Measurements from ENCODE around the gene ZNF70. TPM values are rescaled to one million over a fixed set of nuclear protein-coding genes. Genes with fewer than 3 reads are reported as not detected.

ZNF70 gene
- polyA plus RNA-seq, 1 of the 3 experiments (the other 2 are of a cell fraction), result 0.77 TPM

DNA sequence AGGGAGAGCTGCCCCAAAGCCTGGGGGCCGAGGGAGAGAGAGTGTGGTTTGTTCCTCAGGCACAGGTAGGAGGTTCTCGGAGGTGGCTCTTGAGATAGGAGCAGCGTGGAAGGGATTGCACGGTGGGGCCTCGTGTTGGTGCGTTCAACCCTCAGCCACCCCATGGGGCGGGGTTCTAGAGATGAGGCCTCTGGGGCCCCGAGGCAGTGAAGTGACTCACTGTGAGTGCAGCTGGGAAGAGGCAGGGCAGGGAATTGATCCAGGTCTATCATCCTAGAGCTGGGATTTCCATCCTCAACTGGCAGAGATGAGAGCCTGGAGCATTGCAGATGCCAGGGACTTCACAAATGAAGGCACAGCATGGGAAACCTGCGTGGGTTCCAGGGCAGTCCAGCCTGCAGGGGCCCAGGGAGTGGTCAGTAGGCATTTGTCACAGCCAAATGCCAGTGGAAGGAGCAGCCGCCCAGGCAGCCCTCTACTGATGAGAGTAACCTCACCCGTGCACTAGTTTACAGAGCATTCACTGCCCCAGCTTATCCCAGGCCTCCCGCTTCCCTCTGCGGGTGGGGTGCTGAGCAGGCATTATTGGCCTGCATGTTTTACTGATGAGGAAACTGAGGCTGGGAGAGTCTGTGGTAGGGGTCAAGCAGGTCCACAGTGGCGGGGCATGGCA lies 30.7 kb upstream of the ZNF70 start (continued):
- no peak for TF ChIP-seq EZH2phosphoT487 (IDR thresholded peaks at IDR 0.05; ENCODE audit: borderline replicate concordance, low read depth)

DNA sequence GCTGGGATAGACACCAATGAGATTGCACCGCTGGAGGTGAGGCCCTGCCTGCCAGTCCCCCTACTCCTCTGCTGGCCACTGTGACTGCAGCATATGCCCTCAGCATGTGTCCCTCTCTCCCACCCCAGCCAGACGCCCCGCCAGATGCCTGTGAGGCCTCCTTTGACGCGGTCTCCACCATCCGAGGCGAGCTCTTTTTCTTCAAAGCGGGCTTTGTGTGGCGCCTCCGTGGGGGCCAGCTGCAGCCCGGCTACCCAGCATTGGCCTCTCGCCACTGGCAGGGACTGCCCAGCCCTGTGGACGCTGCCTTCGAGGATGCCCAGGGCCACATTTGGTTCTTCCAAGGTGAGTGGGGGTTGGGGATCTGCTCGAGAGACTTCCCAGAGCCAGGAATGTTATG lies 30.2 kb upstream of the ZNF70 start:
- POLR2A ChIA-PET, result no interaction called here
- peak; percentile 43 for DNase-seq
- H3K9ac ChIP-seq, result no peak overlapping the region
- H3K27ac ChIP-seq (ENCODE audit: low read depth in 2 of 2, low read length in 1 of 2), result no peak overlapping the region
- no peaks in the 10 kb centered on the region for H3K79me2 ChIP-seq (ENCODE audit: insufficient read depth)
- CTCF ChIA-PET, result interaction anchor here (2.7 kb wide), 1 partner anchor 68 kb away, joined by 10 read pairs; no protein-coding TSS in a partner anchor
- H3K9me3 ChIP-seq, result no peaks in the 10 kb centered on the region
- H3K27me3 ChIP-seq (ENCODE audit: insufficient read depth), result no peaks in the 10 kb centered on the region
- H2AFZ ChIP-seq (ENCODE audit: low read depth), result no peak overlapping the region
- H3K9me2 ChIP-seq, result no peaks in the 10 kb centered on the region
- H4K20me1 ChIP-seq (ENCODE audit: insufficient read depth), result no peaks in the 10 kb centered on the region
- no peak overlapping the region for H3K4me3 ChIP-seq (ENCODE audit: low read depth in 2 of 2, low read length in 1 of 2)
- WGBS (ENCODE audit: low lambda C conversion rate), result 85% methylated on average over 12 of the region's 15 CpGs
- peaks cover 6% of the 10 kb centered on the region for H3F3A ChIP-seq (replicated peaks; ENCODE audit: insufficient read depth)
- peaks cover 0 to 3% of the 10 kb centered on the region in 2 experiments for H3K36me3 ChIP-seq (replicated peaks in 1 of 2; ENCODE audit: control insufficient read depth in 1 of 2, insufficient read depth in 2 of 2, low read length in 1 of 2)
- no peak overlapping the region for H3K4me2 ChIP-seq
- peaks cover 0 to 19% of the 10 kb centered on the region in 2 experiments; a peak in 1 of 4 replicates for H3K4me1 ChIP-seq (ENCODE audit: control insufficient read depth in 1 of 2, insufficient read depth in 2 of 2, low read depth in 1 of 2, low read length in 1 of 2)
- TF ChIP-seq, protein P1, sequence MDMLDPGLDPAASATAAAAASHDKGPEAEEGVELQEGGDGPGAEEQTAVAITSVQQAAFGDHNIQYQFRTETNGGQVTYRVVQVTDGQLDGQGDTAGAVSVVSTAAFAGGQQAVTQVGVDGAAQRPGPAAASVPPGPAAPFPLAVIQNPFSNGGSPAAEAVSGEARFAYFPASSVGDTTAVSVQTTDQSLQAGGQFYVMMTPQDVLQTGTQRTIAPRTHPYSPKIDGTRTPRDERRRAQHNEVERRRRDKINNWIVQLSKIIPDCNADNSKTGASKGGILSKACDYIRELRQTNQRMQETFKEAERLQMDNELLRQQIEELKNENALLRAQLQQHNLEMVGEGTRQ (IDR thresholded peaks at IDR 0.05; ENCODE audit: borderline replicate concordance, low read depth, low read length), result no peak
- TF ChIP-seq, protein P2, sequence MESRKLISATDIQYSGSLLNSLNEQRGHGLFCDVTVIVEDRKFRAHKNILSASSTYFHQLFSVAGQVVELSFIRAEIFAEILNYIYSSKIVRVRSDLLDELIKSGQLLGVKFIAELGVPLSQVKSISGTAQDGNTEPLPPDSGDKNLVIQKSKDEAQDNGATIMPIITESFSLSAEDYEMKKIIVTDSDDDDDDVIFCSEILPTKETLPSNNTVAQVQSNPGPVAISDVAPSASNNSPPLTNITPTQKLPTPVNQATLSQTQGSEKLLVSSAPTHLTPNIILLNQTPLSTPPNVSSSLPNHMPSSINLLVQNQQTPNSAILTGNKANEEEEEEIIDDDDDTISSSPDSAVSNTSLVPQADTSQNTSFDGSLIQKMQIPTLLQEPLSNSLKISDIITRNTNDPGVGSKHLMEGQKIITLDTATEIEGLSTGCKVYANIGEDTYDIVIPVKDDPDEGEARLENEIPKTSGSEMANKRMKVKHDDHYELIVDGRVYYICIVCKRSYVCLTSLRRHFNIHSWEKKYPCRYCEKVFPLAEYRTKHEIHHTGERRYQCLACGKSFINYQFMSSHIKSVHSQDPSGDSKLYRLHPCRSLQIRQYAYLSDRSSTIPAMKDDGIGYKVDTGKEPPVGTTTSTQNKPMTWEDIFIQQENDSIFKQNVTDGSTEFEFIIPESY (IDR thresholded peaks at IDR 0.05; ENCODE audit: borderline replicate concordance, low read depth), result no peak
- TF ChIP-seq GABPA (IDR thresholded peaks at IDR 0.05; ENCODE audit: low read depth), result no peak
- no peak for TF ChIP-seq RFX5 (IDR thresholded peaks at IDR 0.05; ENCODE audit: low read length)
- no peak for TF ChIP-seq MXI1 (IDR thresholded peaks at IDR 0.05; ENCODE audit: low read depth, low read length)
- no peak for TF ChIP-seq POLR2AphosphoS5 (IDR thresholded peaks at IDR 0.05; ENCODE audit: low read depth, low read length)
- no peak for TF ChIP-seq TCF12 (IDR thresholded peaks at IDR 0.05)
- TF ChIP-seq, protein P3, sequence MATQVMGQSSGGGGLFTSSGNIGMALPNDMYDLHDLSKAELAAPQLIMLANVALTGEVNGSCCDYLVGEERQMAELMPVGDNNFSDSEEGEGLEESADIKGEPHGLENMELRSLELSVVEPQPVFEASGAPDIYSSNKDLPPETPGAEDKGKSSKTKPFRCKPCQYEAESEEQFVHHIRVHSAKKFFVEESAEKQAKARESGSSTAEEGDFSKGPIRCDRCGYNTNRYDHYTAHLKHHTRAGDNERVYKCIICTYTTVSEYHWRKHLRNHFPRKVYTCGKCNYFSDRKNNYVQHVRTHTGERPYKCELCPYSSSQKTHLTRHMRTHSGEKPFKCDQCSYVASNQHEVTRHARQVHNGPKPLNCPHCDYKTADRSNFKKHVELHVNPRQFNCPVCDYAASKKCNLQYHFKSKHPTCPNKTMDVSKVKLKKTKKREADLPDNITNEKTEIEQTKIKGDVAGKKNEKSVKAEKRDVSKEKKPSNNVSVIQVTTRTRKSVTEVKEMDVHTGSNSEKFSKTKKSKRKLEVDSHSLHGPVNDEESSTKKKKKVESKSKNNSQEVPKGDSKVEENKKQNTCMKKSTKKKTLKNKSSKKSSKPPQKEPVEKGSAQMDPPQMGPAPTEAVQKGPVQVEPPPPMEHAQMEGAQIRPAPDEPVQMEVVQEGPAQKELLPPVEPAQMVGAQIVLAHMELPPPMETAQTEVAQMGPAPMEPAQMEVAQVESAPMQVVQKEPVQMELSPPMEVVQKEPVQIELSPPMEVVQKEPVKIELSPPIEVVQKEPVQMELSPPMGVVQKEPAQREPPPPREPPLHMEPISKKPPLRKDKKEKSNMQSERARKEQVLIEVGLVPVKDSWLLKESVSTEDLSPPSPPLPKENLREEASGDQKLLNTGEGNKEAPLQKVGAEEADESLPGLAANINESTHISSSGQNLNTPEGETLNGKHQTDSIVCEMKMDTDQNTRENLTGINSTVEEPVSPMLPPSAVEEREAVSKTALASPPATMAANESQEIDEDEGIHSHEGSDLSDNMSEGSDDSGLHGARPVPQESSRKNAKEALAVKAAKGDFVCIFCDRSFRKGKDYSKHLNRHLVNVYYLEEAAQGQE (IDR thresholded peaks at IDR 0.05; ENCODE audit: low read depth, low read length), result no peak
- no peak for TF ChIP-seq FOXM1 (IDR thresholded peaks at IDR 0.05; ENCODE audit: low read depth)
- no peak for TF ChIP-seq RCOR1 (IDR thresholded peaks at IDR 0.05; ENCODE audit: low read length)
- TF ChIP-seq TAF1 (IDR thresholded peaks at IDR 0.05; ENCODE audit: borderline replicate concordance, low read depth, low read length), result no peak
- no peak for TF ChIP-seq NFIC (IDR thresholded peaks at IDR 0.05; ENCODE audit: borderline replicate concordance)
- no peak for TF ChIP-seq FOXJ3 (CRISPR knock-in tag; IDR thresholded peaks at IDR 0.05)
- no peak for TF ChIP-seq MEF2A (IDR thresholded peaks at IDR 0.05; ENCODE audit: borderline replicate concordance, low read depth)
- TF ChIP-seq SIN3A (IDR thresholded peaks at IDR 0.05; ENCODE audit: borderline replicate concordance, low read depth, low read length), result no peak
- TF ChIP-seq SMC3 (IDR thresholded peaks at IDR 0.05; ENCODE audit: low read depth, low read length), result no peak
- no peak for TF ChIP-seq FOSL2 (IDR thresholded peaks at IDR 0.05; ENCODE audit: borderline replicate concordance, low read depth)
- TF ChIP-seq, protein P4, sequence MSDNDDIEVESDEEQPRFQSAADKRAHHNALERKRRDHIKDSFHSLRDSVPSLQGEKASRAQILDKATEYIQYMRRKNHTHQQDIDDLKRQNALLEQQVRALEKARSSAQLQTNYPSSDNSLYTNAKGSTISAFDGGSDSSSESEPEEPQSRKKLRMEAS (IDR thresholded peaks at IDR 0.05; ENCODE audit: low read depth), result no peak
